AG09309 (cell line): Measurements from ENCODE around the gene OR2S2.
"Not testable (repeated sequence)": the region's sequence is repeated elsewhere in the genome, so short reads cannot be mapped to it uniquely, and the experiment has no call there.

Source experiments
- DNase-seq: peaks from one replicate; pipeline ENCODE4 v3.0.0-alpha.2; 2010; ENCODE audit warnings: low read depth
- H3K4me3 ChIP-seq: 2 replicates; pipeline ENCODE4 v1.5.1; 2011; ENCODE audit warnings: mild to moderate bottlenecking, low read depth, low read length, moderate library complexity; ENCODE audit not compliant: control insufficient read depth
- CTCF ChIP-seq: IDR thresholded peaks from 2 replicates; pipeline ENCODE4 v1.5.1; 2011; ENCODE audit warnings: mild to moderate bottlenecking, low read depth, low read length, inconsistent platforms; ENCODE audit not compliant: insufficient read depth, control insufficient read depth; ENCODE audit errors: missing control alignments

OR2S2 gene

GRCh38 chr9:35958104-35958837 is at the start of gene OR2S2:
Gene OR2S2 (minus strand): TSS chr9:35958154. CDS start chr9:35958098, 56 bp downstream.
- TF ChIP-seq CTCF, result no peak
- no peak within 1 kb of the TSS for H3K4me3 ChIP-seq
- DNase-seq, result no peak

GRCh38 chr9:36007316-36007708 is 49.4 kb upstream of the OR2S2 start:
- no peak for DNase-seq
- no peak for TF ChIP-seq CTCF
- no peak overlapping the region for H3K4me3 ChIP-seq

- no peak overlapping the region for H3K4me3 ChIP-seq
- TF ChIP-seq CTCF, result no peak
- no peak for DNase-seq
These were observed 48.8 kb upstream of the OR2S2 start for GRCh38 chr9:36006549-36007315.

GRCh38 chr9:36005891-36006290 is 47.9 kb upstream of the OR2S2 start:
- H3K4me3 ChIP-seq, result no peak overlapping the region
- no peak for TF ChIP-seq CTCF
- no peak for DNase-seq

GRCh38 chr9:35998333-35998732 is 40.4 kb upstream of the OR2S2 start:
- no peak for TF ChIP-seq CTCF
- no peak overlapping the region for H3K4me3 ChIP-seq
- DNase-seq, result no peak

GRCh38 chr9:35997016-35997415 is 39.1 kb upstream of the OR2S2 start:
- not testable (repeated sequence) for H3K4me3 ChIP-seq, DNase-seq

GRCh38 chr9:35996358-35996970 is 38.5 kb upstream of the OR2S2 start:
- TF ChIP-seq CTCF, result no peak
- DNase-seq, result no peak

More at GRCh38 chr9:35996358-35996970, 38.5 kb upstream of the OR2S2 start:
- H3K4me3 ChIP-seq, result no peak overlapping the region
